Spleen (tissue), 11 donors: Measurements from ENCODE around the gene RNU6-8. TPM values are rescaled to one million over a fixed set of nuclear protein-coding genes. Genes with fewer than 3 reads are reported as not detected.

Experiments used
- DNase-seq: peaks from one replicate; pipeline ENCODE4 v3.0.0-alpha.2; 2020
- H3K27ac ChIP-seq, 8 donors: fragments of 200-600 bp; sonication (generic) in 7 of 8; 1 replicate in 4 of 8; 2 replicates in 4 of 8; pipeline versions ENCODE4 v1.5.0 to v1.8.0; 2016 to 2021; ENCODE audit warnings: inconsistent platforms in 4 of 8, mild to moderate bottlenecking in 4 of 8, moderate library complexity in 1 of 8
- H3K27me3 ChIP-seq, 7 donors: fragments of 200-600 bp; sonication (generic) in 6 of 7; replicated peaks in 1 of 7; 1 replicate in 4 of 7; 2 replicates in 3 of 7; pipeline versions ENCODE4 v1.5.0 to v1.8.0; 2016 to 2021; ENCODE audit warnings: inconsistent platforms in 3 of 7, mild to moderate bottlenecking in 1 of 7
- H3K36me3 ChIP-seq, 6 donors: fragments of 200-600 bp; sonication (generic) in 5 of 6; 1 replicate in 4 of 6; 2 replicates in 2 of 6; pipeline versions ENCODE4 v1.5.0 to v1.8.0; 2016 to 2021; ENCODE audit warnings: inconsistent platforms in 2 of 6
- H3K4me1 ChIP-seq, 6 donors: fragments of 200-600 bp; sonication (generic) in 5 of 6; 1 replicate in 3 of 6; 2 replicates in 3 of 6; pipeline versions ENCODE4 v1.5.0 to v1.8.0; 2016 to 2021; ENCODE audit warnings: inconsistent platforms in 3 of 6
- H3K4me3 ChIP-seq, 8 donors: fragments of 200-600 bp; sonication (generic) in 7 of 8; 1 replicate in 4 of 8; 2 replicates in 4 of 8; pipeline versions ENCODE4 v1.5.0 to v1.8.0; 2016 to 2021; ENCODE audit warnings: inconsistent platforms in 4 of 8, mild to moderate bottlenecking in 4 of 8, moderate library complexity in 2 of 8
- H3K9me3 ChIP-seq, 8 donors: fragments of 200-600 bp; sonication (generic) in 7 of 8; 1 replicate in 4 of 8; 2 replicates in 4 of 8; pipeline versions ENCODE4 v1.5.0 to v1.8.0; 2016 to 2021; ENCODE audit warnings: inconsistent platforms in 4 of 8
- POLR2A ChIP-seq, 3 donors: fragments of 450-650 bp; IDR thresholded peaks; one replicate each; pipeline ENCODE4 v1.5.1; 2017; ENCODE audit warnings: antibody characterized with exemption in 3 of 3, mild to moderate bottlenecking in 1 of 3
- POLR2AphosphoS5 ChIP-seq, 3 donors: sonication (generic); formaldehyde crosslinking; IDR thresholded peaks; one replicate each; pipeline ENCODE4 v1.5.1; 2017; ENCODE audit warnings: antibody characterized with exemption in 3 of 3
- WGBS, 5 donors: extraction: QIAGEN DNeasy Blood & Tissue Kit in 3 of 5; methylation state at CpG; one replicate each; pipeline versions ENCODE4 v1.1.5 to v1.1.7; 2013 to 2018; 5-methylcytosine and 5-hydroxymethylcytosine counted together
- intact Hi-C: fragments of 100-400 bp; cut with DNase I; formaldehyde crosslinking; loops from one replicate; pipeline ENCODE4 v1.15.0; 2023; ENCODE audit warnings: low total_unique reads
- polyA plus RNA-seq, 3 donors: library from polyadenylated mRNA; stranded (reverse); fragments of 200-250 nt; gene quantifications; one replicate each; pipeline ENCODE4 v1.2.1, GENCODE V29; 2013
- total RNA-seq, 7 donors: library from RNA; depleted of rRNA in 3 of 7; stranded (reverse); fragments of >200 nt in 3 of 7; fragmentation: NEBNext Ultra II Directional in 4 of 7; extraction: Animal tissue kit (Norgen Biotek cat#: 25700) in 4 of 7; gene quantifications; one replicate each; pipeline versions ENCODE4 v1.1.0 to v1.2.1, GENCODE V29; 2016 to 2021
- TF ChIP-seq, protein P1 (sequence below), 11 experiments: fragments of 200-600 bp in 7 of 11; fragments of 450-650 bp in 4 of 11; sonication (generic) in 4 of 11; IDR thresholded peaks in 8 of 11; conservative IDR thresholded peaks in 3 of 11; 1 replicate in 7 of 11; 2 replicates in 4 of 11; pipeline versions ENCODE4 v1.4.0 to v1.8.0; 2016 to 2021; ENCODE audit warnings: antibody characterized with exemption in 11 of 11, inconsistent platforms in 4 of 11, mild to moderate bottlenecking in 1 of 11
- donor health status: healthy with polysubstance abuse.
- donor health status: DM: no; HTN: no; CAD: no; lungs with moderate emphysema.
- donor health status: DM: no; HTN: no; CAD: no.
- donor health status: Bipolar disorder and iron deficiency.
- donor health status: healthy.
- donor health status: DM: no; HTN: no; CAD: no.
- donor health status: DM: yes; HTN: yes; CAD: no.

Gene RNU6-8
- total and polyA plus RNA-seq, 10 donors, result not detected

DNA sequence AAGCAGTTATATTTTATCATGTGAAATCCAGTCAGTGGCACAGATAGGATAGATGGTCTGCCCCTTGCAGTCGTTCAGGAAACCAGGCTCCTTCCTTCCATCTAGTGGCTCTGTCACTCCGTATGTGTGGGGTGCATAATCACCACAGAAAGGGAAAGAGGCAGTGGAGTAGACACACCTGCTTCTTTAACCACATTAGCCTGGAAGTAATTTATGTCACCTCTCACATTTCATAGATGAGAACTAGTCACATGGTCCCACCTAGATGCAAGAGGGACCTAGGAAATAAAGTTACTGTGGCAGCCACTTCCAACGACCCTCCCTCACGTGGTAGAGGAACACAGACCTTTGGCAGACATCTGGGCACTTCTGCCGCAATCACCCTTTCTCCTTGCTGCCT is 14.2 kb upstream of the RNU6-8 start:
- Histone ChIP-seq H3K27me3 (no peaks in the 10 kb centered on the region), H3K36me3 (no peaks in the 10 kb centered on the region), H3K27ac (no peak overlapping the region), H3K4me1 (no peaks in the 10 kb centered on the region), H3K4me3 (no peak overlapping the region), H3K9me3 (no peaks in the 10 kb centered on the region)
- intact Hi-C loops, result no loop called here
- DNase-seq, result no peak
- WGBS, 5 donors, result 17 to 30% (median 21%) methylated on average over 5 of the region's 5 CpGs
- TF ChIP-seq, protein P1, sequence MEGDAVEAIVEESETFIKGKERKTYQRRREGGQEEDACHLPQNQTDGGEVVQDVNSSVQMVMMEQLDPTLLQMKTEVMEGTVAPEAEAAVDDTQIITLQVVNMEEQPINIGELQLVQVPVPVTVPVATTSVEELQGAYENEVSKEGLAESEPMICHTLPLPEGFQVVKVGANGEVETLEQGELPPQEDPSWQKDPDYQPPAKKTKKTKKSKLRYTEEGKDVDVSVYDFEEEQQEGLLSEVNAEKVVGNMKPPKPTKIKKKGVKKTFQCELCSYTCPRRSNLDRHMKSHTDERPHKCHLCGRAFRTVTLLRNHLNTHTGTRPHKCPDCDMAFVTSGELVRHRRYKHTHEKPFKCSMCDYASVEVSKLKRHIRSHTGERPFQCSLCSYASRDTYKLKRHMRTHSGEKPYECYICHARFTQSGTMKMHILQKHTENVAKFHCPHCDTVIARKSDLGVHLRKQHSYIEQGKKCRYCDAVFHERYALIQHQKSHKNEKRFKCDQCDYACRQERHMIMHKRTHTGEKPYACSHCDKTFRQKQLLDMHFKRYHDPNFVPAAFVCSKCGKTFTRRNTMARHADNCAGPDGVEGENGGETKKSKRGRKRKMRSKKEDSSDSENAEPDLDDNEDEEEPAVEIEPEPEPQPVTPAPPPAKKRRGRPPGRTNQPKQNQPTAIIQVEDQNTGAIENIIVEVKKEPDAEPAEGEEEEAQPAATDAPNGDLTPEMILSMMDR (IDR thresholded peaks at IDR 0.05 in 8 of 11, conservative IDR thresholded peaks at IDR 0.05 in 3 of 11), result no peak
- TF ChIP-seq POLR2A (IDR thresholded peaks at IDR 0.05) (no peak), POLR2AphosphoS5 (IDR thresholded peaks at IDR 0.05) (no peak)

DNA sequence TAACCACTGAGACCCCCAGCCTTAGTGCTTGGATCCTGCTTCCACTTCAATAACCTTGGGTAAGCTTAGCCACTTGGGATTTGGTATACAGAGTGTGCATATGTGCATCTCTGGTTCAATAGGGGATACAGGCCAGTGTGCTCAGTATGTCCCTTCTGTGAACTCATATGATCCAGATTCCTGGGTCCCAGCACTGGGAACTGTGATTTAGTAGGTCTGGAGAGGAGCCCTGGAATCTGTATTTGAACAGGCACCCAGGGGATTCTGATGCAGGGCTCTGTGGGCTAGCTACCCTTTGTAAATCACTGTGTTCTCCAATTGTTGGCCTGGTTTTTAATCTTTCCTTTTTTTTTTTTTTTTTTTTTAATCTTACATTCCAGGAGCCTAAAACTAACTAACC is 9.8 kb upstream of the RNU6-8 start:
- Histone ChIP-seq H3K36me3 (no peaks in the 10 kb centered on the region), H3K27me3 (no peaks in the 10 kb centered on the region), H3K27ac (no peak overlapping the region), H3K4me1 (no peaks in the 10 kb centered on the region), H3K4me3 (no peak overlapping the region), H3K9me3 (no peaks in the 10 kb centered on the region)
- TF ChIP-seq POLR2A (IDR thresholded peaks at IDR 0.05) (no peak), POLR2AphosphoS5 (IDR thresholded peaks at IDR 0.05) (no peak)
- TF ChIP-seq, protein P1 (IDR thresholded peaks at IDR 0.05 in 8 of 11, conservative IDR thresholded peaks at IDR 0.05 in 3 of 11), result no peak
- intact Hi-C loops, result no loop called here
- no peak for DNase-seq

- WGBS, 5 donors, result 93 to 100% (median 96%) methylated on average over 3 of the region's 3 CpGs
- intact Hi-C loops, result no loop called here
- no peaks in the 10 kb centered on the region for H3K27me3 ChIP-seq
- H3K9me3 ChIP-seq, result no peaks in the 10 kb centered on the region
- H3K27ac ChIP-seq, result no peak overlapping the region
- peaks cover 0 to 3% (median 0%) of the 10 kb centered on the region in 6 donors for H3K4me1 ChIP-seq
- no peak overlapping the region for H3K4me3 ChIP-seq
- DNase-seq, result no peak
- no peak for TF ChIP-seq POLR2A (IDR thresholded peaks at IDR 0.05)
- TF ChIP-seq, protein P1 (IDR thresholded peaks at IDR 0.05 in 8 of 11, conservative IDR thresholded peaks at IDR 0.05 in 3 of 11), result no peak
- TF ChIP-seq POLR2AphosphoS5 (IDR thresholded peaks at IDR 0.05), result no peak
- no peaks in the 10 kb centered on the region for H3K36me3 ChIP-seq
Observed at GRCh38 chr14:32211068-32211404, 8.0 kb upstream of the RNU6-8 start.

DNA sequence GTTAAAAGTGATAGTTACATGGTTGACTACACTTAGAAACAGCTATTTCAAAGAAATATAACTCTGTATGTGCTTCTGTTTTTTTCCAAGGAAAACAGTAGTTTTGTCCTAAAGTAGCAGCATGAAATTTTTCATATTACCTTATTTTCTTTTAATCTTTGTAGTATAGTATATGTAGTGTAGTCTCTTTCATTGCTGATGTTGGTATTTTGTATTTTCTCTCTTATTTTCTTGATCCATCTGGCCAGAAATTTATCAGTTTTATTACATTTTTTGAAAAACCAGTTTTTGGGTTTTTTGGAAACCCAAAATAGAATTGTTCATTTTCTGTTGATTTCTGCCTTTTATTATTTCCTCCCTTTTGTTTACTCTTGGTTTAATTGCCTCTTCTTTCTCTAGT is 6.4 kb upstream of the RNU6-8 start:
- Histone ChIP-seq H3K4me3 (no peak overlapping the region), H3K4me1 (peaks cover 0 to 11% (median under 1%) of the 10 kb centered on the region in 6 donors), H3K9me3 (no peaks in the 10 kb centered on the region), H3K27ac (no peak overlapping the region), H3K27me3 (no peaks in the 10 kb centered on the region), H3K36me3 (no peaks in the 10 kb centered on the region)
- DNase-seq, result no peak
- no peak for TF ChIP-seq POLR2AphosphoS5 (IDR thresholded peaks at IDR 0.05)
- intact Hi-C loops, result no loop called here

DNA sequence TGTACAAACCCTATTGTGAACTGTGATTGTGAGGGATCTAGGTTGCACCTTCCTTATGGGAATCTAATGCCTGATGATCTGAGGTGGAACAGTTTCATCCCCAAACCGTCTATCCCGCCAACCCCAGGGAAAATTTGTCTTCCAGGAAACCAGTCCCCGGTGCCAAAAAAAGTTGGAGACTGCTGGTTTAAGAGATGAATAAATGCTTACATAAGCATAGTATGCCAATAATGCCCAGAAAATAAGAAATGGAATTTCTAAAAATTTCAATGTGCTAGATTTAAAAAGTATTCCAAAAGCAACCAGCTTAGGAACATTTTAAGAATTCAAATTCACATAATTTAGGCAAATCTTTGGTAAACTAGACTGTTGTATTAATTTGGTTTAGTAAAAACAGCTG is 5.4 kb upstream of the RNU6-8 start:
- no peak overlapping the region for H3K27ac ChIP-seq
- no peaks in the 10 kb centered on the region for H3K9me3 ChIP-seq
- H3K36me3 ChIP-seq, result no peaks in the 10 kb centered on the region
- intact Hi-C loops, result no loop called here
- WGBS, 5 donors, result 87 to 92% (median 89%) methylated on average over 3 of the region's 3 CpGs
- peaks cover 0 to 21% (median 8%) of the 10 kb centered on the region in 6 donors for H3K4me1 ChIP-seq
- TF ChIP-seq, protein P1 (IDR thresholded peaks at IDR 0.05 in 8 of 11, conservative IDR thresholded peaks at IDR 0.05 in 3 of 11), result no peak
- TF ChIP-seq POLR2AphosphoS5 (IDR thresholded peaks at IDR 0.05) (no peak), POLR2A (IDR thresholded peaks at IDR 0.05) (no peak)
- no peak for DNase-seq
- no peak overlapping the region for H3K4me3 ChIP-seq
- H3K27me3 ChIP-seq, result peaks cover 0 to 5% (median 0%) of the 10 kb centered on the region in 7 donors
